Endodermal cell (in vitro differentiated cells): ENCODE data around the gene EFCAB8. TPM values are rescaled to one million over a fixed set of nuclear protein-coding genes. Genes with fewer than 3 reads are reported as not detected.

Experiments used
- DNase-seq: peaks from one replicate; pipeline ENCODE4 v3.0.0-alpha.2; 2017
- H3K27ac ChIP-seq: 2 replicates; pipeline ENCODE4 v1.5.1; 2013; ENCODE audit warnings: mild to moderate bottlenecking, low read depth, low read length, moderate library complexity
- H3K27me3 ChIP-seq: 2 replicates; pipeline ENCODE4 v1.6.1; 2013; ENCODE audit warnings: mild to moderate bottlenecking, low read length, moderate library complexity; ENCODE audit not compliant: insufficient read depth, control insufficient read depth, poor library complexity, severe bottlenecking
- H3K36me3 ChIP-seq: 2 replicates; pipeline ENCODE4 v1.7.0; 2013; ENCODE audit warnings: mild to moderate bottlenecking, low read length, moderate library complexity; ENCODE audit not compliant: control insufficient read depth, insufficient read depth
- H3K4me1 ChIP-seq: one replicate; pipeline ENCODE4 v1.7.0; 2013; ENCODE audit warnings: low read length; ENCODE audit not compliant: control insufficient read depth, insufficient read depth
- H3K4me3 ChIP-seq: 2 replicates; pipeline ENCODE4 v1.5.1; 2013; ENCODE audit warnings: mild to moderate bottlenecking, low read length, moderate library complexity
- H3K9ac ChIP-seq: 2 replicates; pipeline ENCODE4 v1.6.1; 2013; ENCODE audit warnings: mild to moderate bottlenecking, low read length, moderate library complexity; ENCODE audit not compliant: poor library complexity, severe bottlenecking; ENCODE audit errors: extremely low read depth
- H3K9me3 ChIP-seq: 2 replicates; pipeline ENCODE4 v1.6.1; 2013; ENCODE audit warnings: mild to moderate bottlenecking, low read length, moderate library complexity; ENCODE audit not compliant: control insufficient read depth
- H3K27ac Mint-ChIP-seq: 2 replicates; pipeline ENCODE4 v1.8.0; 2020; ENCODE audit warnings: mixed read lengths
- H3K27me3 Mint-ChIP-seq: 2 replicates; pipeline ENCODE4 v1.8.0; 2021; ENCODE audit warnings: mild to moderate bottlenecking, mixed read lengths; ENCODE audit not compliant: insufficient read depth
- H3K36me3 Mint-ChIP-seq: 2 replicates; pipeline ENCODE4 v1.8.0; 2020; ENCODE audit warnings: low read depth, mixed read lengths
- H3K4me1 Mint-ChIP-seq: 2 replicates; pipeline ENCODE4 v1.8.0; 2020; ENCODE audit warnings: mixed read lengths
- H3K4me3 Mint-ChIP-seq: 2 replicates; pipeline ENCODE4 v1.8.0; 2020; ENCODE audit warnings: mild to moderate bottlenecking, moderate library complexity, mixed read lengths
- H3K9me3 Mint-ChIP-seq: 2 replicates; pipeline ENCODE4 v1.8.0; 2020; ENCODE audit warnings: mild to moderate bottlenecking, mixed read lengths
- CTCF ChIP-seq: fragments of 200-600 bp; sonication (generic); conservative IDR thresholded peaks from 2 replicates; pipeline ENCODE4 v1.5.0; 2021; ENCODE audit warnings: antibody characterized with exemption, mild to moderate bottlenecking
- WGBS, 2 experiments: methylation state at CpG; one replicate each; pipeline versions ENCODE4 v1.1.5 to v1.1.7; 2013; ENCODE audit warnings: missing lambda C conversion rate in 2 of 2, mixed read lengths in 1 of 2; ENCODE audit not compliant: insufficient coverage in 1 of 2, insufficient read length in 1 of 2; 5-methylcytosine and 5-hydroxymethylcytosine counted together
- total RNA-seq, 2 donors: library from RNA; stranded (reverse); fragmentation: NEBNext Ultra II Directional in 1 of 2; extraction: Animal tissue kit (Norgen Biotek cat#: 25700) in 1 of 2; gene quantifications; 2 replicates in 1 of 2; 3 replicates in 1 of 2; pipeline ENCODE4 v1.2.1, GENCODE V29; 2021

Gene EFCAB8
- total RNA-seq, 2 donors from 2014 or later: 0.44 to 1.0 TPM

- no peaks in the 10 kb centered on the region for H3K36me3 ChIP-seq
- no peaks in the 10 kb centered on the region for H3K9me3 ChIP-seq
- H3K4me1 Mint-ChIP-seq: peaks cover 6% of the 10 kb centered on the region
- peaks cover 5% of the 10 kb centered on the region for H3K4me1 ChIP-seq
- H3K27ac ChIP-seq: no peak overlapping the region
- H3K4me3 ChIP-seq: no peak overlapping the region
- WGBS, 2 experiments: 84 to 100% methylated on average over 3 to 8 of the region's 8 CpGs
- DNase-seq: peak; percentile 92
- H3K27ac Mint-ChIP-seq: peak overlapping the region; percentile 26
- peak; percentile 98 for TF ChIP-seq CTCF
- H3K27me3 ChIP-seq: no peaks in the 10 kb centered on the region
- no peaks in the 10 kb centered on the region for H3K9me3 Mint-ChIP-seq
- no peak overlapping the region for H3K4me3 Mint-ChIP-seq
- H3K36me3 Mint-ChIP-seq: no peaks in the 10 kb centered on the region
- no peak overlapping the region for H3K9ac ChIP-seq
- no peaks in the 10 kb centered on the region for H3K27me3 Mint-ChIP-seq
Observed at GRCh38 chr20:32894026-32894483, 35.3 kb downstream of the EFCAB8 start.

GRCh38 chr20:32894711-32895355 lies 36.1 kb downstream of the EFCAB8 start:
- Mint-ChIP-seq H3K27me3 (no peaks in the 10 kb centered on the region), H3K9me3 (no peaks in the 10 kb centered on the region), H3K36me3 (no peaks in the 10 kb centered on the region), H3K27ac (no peak overlapping the region), H3K4me1 (peaks cover 6% of the 10 kb centered on the region), H3K4me3 (no peak overlapping the region)
- H3K36me3 ChIP-seq: no peaks in the 10 kb centered on the region
- no peak overlapping the region for H3K27ac ChIP-seq
- no peak overlapping the region for H3K9ac ChIP-seq
- H3K4me3 ChIP-seq: no peak overlapping the region
- no peak for DNase-seq
- no peaks in the 10 kb centered on the region for H3K27me3 ChIP-seq
- H3K4me1 ChIP-seq: peaks cover 5% of the 10 kb centered on the region
- 91 to 92% methylated on average over 8 to 9 of the region's 9 CpGs for WGBS, 2 experiments
- TF ChIP-seq CTCF: no peak
- H3K9me3 ChIP-seq: no peaks in the 10 kb centered on the region

GRCh38 chr20:32896521-32897280 lies 38.0 kb downstream of the EFCAB8 start:
- no peak overlapping the region for H3K27ac Mint-ChIP-seq
- TF ChIP-seq CTCF: no peak
- Histone ChIP-seq H3K9ac (no peak overlapping the region), H3K27me3 (no peaks in the 10 kb centered on the region), H3K4me1 (peaks cover 5% of the 10 kb centered on the region), H3K9me3 (no peaks in the 10 kb centered on the region), H3K36me3 (no peaks in the 10 kb centered on the region), H3K4me3 (no peak overlapping the region), H3K27ac (no peak overlapping the region)
- H3K4me1 Mint-ChIP-seq: peaks cover 6% of the 10 kb centered on the region
- no peaks in the 10 kb centered on the region for H3K27me3 Mint-ChIP-seq
- DNase-seq: no peak
- H3K4me3 Mint-ChIP-seq: no peak overlapping the region
- no peaks in the 10 kb centered on the region for H3K36me3 Mint-ChIP-seq
- WGBS, 2 experiments: 94 to 97% methylated on average over 16 to 18 of the region's 18 CpGs
- no peaks in the 10 kb centered on the region for H3K9me3 Mint-ChIP-seq
